WERI-Rb-1 (cell line): Measurements from ENCODE around the gene CDH3.

Experiments used
- DNase-seq: peaks from one replicate; pipeline ENCODE4 v3.0.0-alpha.2; 2020
- H3K27ac ChIP-seq: fragments of 250-450 bp; sonication (Bioruptor Pico); 2 replicates; pipeline ENCODE4 v1.5.1; 2020; ENCODE audit warnings: mild to moderate bottlenecking, moderate library complexity
- H3K27me3 ChIP-seq: fragments of 250-450 bp; sonication (Bioruptor Pico); 2 replicates; pipeline ENCODE4 v1.5.1; 2021; ENCODE audit warnings: mild to moderate bottlenecking, low read depth, moderate library complexity; ENCODE audit not compliant: insufficient read depth, severe bottlenecking
- H3K36me3 ChIP-seq: fragments of 250-450 bp; sonication (Bioruptor Pico); 2 replicates; pipeline ENCODE4 v1.5.1; 2020; ENCODE audit warnings: mild to moderate bottlenecking, moderate library complexity
- H3K4me3 ChIP-seq: 2 replicates; pipeline ENCODE4 v1.5.1; 2011; ENCODE audit warnings: low read depth, mild to moderate bottlenecking, control low read depth, low read length
- H3K9me3 ChIP-seq: fragments of 250-450 bp; sonication (Bioruptor Pico); 2 replicates; pipeline ENCODE4 v1.5.1; 2021; ENCODE audit warnings: mild to moderate bottlenecking, moderate library complexity; ENCODE audit not compliant: severe bottlenecking
- TF ChIP-seq, protein P1 (sequence below): IDR thresholded peaks from 2 replicates; pipeline ENCODE4 v1.5.1; 2011; ENCODE audit warnings: low read depth, mild to moderate bottlenecking, control low read depth, inconsistent platforms, low read length

CDH3 gene

GRCh38 chr16:68734782-68735181 is 89.7 kb downstream of the CDH3 start:
- H3K27me3 ChIP-seq = no peaks in the 10 kb centered on the region
- no peak overlapping the region for H3K4me3 ChIP-seq
- TF ChIP-seq, protein P1, sequence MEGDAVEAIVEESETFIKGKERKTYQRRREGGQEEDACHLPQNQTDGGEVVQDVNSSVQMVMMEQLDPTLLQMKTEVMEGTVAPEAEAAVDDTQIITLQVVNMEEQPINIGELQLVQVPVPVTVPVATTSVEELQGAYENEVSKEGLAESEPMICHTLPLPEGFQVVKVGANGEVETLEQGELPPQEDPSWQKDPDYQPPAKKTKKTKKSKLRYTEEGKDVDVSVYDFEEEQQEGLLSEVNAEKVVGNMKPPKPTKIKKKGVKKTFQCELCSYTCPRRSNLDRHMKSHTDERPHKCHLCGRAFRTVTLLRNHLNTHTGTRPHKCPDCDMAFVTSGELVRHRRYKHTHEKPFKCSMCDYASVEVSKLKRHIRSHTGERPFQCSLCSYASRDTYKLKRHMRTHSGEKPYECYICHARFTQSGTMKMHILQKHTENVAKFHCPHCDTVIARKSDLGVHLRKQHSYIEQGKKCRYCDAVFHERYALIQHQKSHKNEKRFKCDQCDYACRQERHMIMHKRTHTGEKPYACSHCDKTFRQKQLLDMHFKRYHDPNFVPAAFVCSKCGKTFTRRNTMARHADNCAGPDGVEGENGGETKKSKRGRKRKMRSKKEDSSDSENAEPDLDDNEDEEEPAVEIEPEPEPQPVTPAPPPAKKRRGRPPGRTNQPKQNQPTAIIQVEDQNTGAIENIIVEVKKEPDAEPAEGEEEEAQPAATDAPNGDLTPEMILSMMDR = no peak
- H3K36me3 ChIP-seq = no peaks in the 10 kb centered on the region
- H3K9me3 ChIP-seq = no peaks in the 10 kb centered on the region
- no peak for DNase-seq
- H3K27ac ChIP-seq = no peak overlapping the region

- TF ChIP-seq, protein P1 = no peak
- no peaks in the 10 kb centered on the region for H3K36me3 ChIP-seq
- H3K9me3 ChIP-seq = no peaks in the 10 kb centered on the region
- no peaks in the 10 kb centered on the region for H3K27me3 ChIP-seq
- no peak overlapping the region for H3K27ac ChIP-seq
- no peak for DNase-seq
- no peak overlapping the region for H3K4me3 ChIP-seq
Observed at GRCh38 chr16:68736561-68736960, 91.5 kb downstream of the CDH3 start.

DNA sequence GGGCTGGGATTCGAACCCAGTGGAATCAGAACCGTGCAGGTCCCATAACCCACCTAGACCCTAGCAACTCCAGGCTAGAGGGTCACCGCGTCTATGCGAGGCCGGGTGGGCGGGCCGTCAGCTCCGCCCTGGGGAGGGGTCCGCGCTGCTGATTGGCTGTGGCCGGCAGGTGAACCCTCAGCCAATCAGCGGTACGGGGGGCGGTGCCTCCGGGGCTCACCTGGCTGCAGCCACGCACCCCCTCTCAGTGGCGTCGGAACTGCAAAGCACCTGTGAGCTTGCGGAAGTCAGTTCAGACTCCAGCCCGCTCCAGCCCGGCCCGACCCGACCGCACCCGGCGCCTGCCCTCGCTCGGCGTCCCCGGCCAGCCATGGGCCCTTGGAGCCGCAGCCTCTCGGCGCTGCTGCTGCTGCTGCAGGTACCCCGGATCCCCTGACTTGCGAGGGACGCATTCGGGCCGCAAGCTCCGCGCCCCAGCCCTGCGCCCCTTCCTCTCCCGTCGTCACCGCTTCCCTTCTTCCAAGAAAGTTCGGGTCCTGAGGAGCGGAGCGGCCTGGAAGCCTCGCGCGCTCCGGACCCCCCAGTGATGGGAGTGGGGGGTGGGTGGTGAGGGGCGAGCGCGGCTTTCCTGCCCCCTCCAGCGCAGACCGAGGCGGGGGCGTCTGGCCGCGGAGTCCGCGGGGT is 92.1 kb downstream of the CDH3 start, which contains the start of gene CDH1:
Gene CDH1 (plus strand): TSS at position 247 of the 684 bp plus-strand sequence. CDS start 124 bp downstream, at position 371.
- no peak within 1 kb of the TSS for H3K4me3 ChIP-seq
- H3K27ac ChIP-seq = no peak within 1 kb of the TSS
- DNase-seq = no peak
- no peaks in the 10 kb centered on the region for H3K36me3 ChIP-seq
- no peaks in the 10 kb centered on the region for H3K9me3 ChIP-seq
- TF ChIP-seq, protein P1 = no peak
- H3K27me3 ChIP-seq = no peaks in the 10 kb centered on the region

DNA sequence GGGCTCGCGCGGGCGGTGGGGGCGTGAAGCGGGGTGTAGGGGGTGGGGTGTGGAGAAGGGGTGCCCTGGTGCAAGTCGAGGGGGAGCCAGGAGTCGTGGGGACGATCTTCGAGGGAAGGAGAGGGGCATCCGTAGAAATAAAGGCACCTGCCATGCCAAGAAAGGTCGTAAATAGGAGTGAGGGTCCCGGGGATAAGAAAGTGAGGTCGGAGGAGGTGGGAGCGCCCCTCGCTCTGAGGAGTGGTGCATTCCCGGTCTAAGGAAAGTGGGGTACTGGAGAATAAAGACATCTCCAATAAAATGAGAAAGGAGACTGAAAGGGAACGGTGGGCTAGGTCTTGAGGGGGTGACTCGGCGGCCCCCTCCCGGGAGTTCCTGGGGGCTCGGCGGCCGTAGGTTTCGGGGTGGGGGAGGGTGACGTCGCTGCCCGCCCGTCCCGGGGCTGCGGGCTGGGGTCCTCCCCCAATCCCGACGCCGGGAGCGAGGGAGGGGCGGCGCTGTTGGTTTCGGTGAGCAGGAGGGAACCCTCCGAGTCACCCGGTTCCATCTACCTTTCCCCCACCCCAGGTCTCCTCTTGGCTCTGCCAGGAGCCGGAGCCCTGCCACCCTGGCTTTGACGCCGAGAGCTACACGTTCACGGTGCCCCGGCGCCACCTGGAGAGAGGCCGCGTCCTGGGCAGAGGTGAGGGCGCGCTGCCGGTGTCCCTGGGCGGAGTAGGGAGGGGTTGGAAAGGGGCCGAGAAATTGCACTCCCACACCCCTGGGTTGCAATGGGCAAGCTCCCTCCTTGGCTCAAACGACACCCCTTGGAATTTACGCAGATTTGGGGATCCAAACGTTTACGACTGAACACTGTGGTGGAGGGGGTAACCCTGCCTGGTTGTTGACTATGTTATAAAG is 92.9 kb downstream of the CDH3 start:
- H3K4me3 ChIP-seq = no peak overlapping the region
- TF ChIP-seq, protein P1 = no peak
- H3K27ac ChIP-seq = no peak overlapping the region
- H3K36me3 ChIP-seq = no peaks in the 10 kb centered on the region
- no peaks in the 10 kb centered on the region for H3K9me3 ChIP-seq
- DNase-seq = no peak
- H3K27me3 ChIP-seq = no peaks in the 10 kb centered on the region

DNA sequence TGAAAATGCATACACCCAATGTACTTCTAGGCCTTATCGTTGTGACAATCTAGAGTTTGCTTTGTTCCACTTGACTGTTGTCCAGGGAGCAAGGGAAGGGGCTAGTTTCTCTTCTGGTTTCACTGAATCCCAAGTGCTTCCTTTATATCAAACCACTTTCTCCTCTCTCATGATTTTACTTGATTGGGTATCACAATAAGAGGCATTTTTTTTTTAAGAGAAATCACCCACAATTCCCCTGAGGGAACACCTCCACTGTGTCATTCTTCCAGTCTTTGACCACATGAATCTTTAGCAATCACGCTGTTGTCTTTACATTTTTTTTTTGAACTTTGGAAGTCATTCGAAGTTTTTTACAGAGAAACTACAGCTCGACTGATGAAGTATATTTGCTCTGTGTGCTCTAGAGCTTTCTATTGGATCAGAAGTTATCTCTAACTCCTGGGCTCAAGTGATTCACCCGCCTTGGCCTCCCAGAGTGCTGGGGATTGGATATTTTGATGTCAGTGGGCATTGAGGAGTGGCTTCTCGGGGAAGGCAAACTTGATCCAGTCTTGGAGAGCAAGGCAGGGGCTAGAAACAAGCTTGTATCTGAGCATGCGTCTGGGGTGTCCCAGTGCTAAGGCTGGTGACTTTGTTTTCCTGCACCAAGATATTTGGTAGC is 95.0 kb downstream of the CDH3 start:
- no peak overlapping the region for H3K27ac ChIP-seq
- H3K27me3 ChIP-seq = no peaks in the 10 kb centered on the region
- H3K9me3 ChIP-seq = no peaks in the 10 kb centered on the region
- H3K36me3 ChIP-seq = no peaks in the 10 kb centered on the region
- no peak for DNase-seq
- TF ChIP-seq, protein P1 = no peak
- no peak overlapping the region for H3K4me3 ChIP-seq
